Neuronal stem cell (in vitro differentiated cells): ENCODE measurements around the gene C2orf92.
A peak's percentile ranks its signal among the peaks of the same experiment; 100 is the strongest.

ENCODE experiments used
- DNase-seq: peaks from one replicate; pipeline ENCODE4 v3.0.0-alpha.2; 2013; ENCODE audit warnings: low spot score
- H2AFZ ChIP-seq: one replicate; pipeline ENCODE4 v1.6.1; 2013; ENCODE audit warnings: mild to moderate bottlenecking, low read length, inconsistent platforms
- H2AK5ac ChIP-seq: 2 replicates; pipeline ENCODE4 v1.6.1; 2013; ENCODE audit warnings: low read depth, mild to moderate bottlenecking, inconsistent platforms, low read length, moderate library complexity, mixed read lengths
- H2BK120ac ChIP-seq: 2 replicates; pipeline ENCODE4 v1.6.1; 2013; ENCODE audit warnings: low read depth, mild to moderate bottlenecking, inconsistent platforms, low read length, moderate library complexity, mixed read lengths
- H2BK12ac ChIP-seq: one replicate; pipeline ENCODE4 v1.6.1; 2013; ENCODE audit warnings: low read length, inconsistent platforms
- H2BK15ac ChIP-seq: 2 replicates; pipeline ENCODE4 v1.6.1; 2013; ENCODE audit warnings: mild to moderate bottlenecking, low read length, inconsistent platforms, mixed read lengths
- H2BK5ac ChIP-seq: one replicate; pipeline ENCODE4 v1.6.1; 2013; ENCODE audit warnings: inconsistent platforms, mild to moderate bottlenecking, low read length, moderate library complexity
- H3K14ac ChIP-seq: one replicate; pipeline ENCODE4 v1.6.1; 2013; ENCODE audit warnings: low read length, inconsistent platforms
- H3K18ac ChIP-seq: 2 replicates; pipeline ENCODE4 v1.6.1; 2013; ENCODE audit warnings: low read length, inconsistent platforms
- H3K23ac ChIP-seq: 2 replicates; pipeline ENCODE4 v1.6.1; 2013; ENCODE audit warnings: low read depth, mild to moderate bottlenecking, mixed read lengths, low read length, inconsistent platforms; ENCODE audit not compliant: poor library complexity
- H3K27ac ChIP-seq: replicated peaks from 3 replicates; pipeline ENCODE4 v1.5.1; 2013; ENCODE audit warnings: low read length, inconsistent platforms
- H3K27me3 ChIP-seq, 3 experiments: 2 replicates each; pipeline ENCODE4 v1.6.1; 2013; ENCODE audit warnings: low read length in 3 of 3, mild to moderate bottlenecking in 2 of 3, inconsistent platforms in 1 of 3, low read depth in 1 of 3, mixed read lengths in 1 of 3, moderate library complexity in 1 of 3; ENCODE audit not compliant: control insufficient read depth in 3 of 3, insufficient read depth in 3 of 3
- H3K36me3 ChIP-seq, 2 donors: replicated peaks in 1 of 2; 2 replicates each; pipeline ENCODE4 v1.6.1; 2013; ENCODE audit warnings: low read length in 2 of 2; ENCODE audit not compliant: control insufficient read depth in 2 of 2, insufficient read depth in 2 of 2
- H3K4ac ChIP-seq: 2 replicates; pipeline ENCODE4 v1.6.1; 2013; ENCODE audit warnings: inconsistent platforms, mild to moderate bottlenecking, low read length, moderate library complexity
- H3K4me1 ChIP-seq, 2 donors: 1 replicate in 1 of 2; 2 replicates in 1 of 2; pipeline ENCODE4 v1.6.1; 2013; ENCODE audit warnings: low read length in 2 of 2, low read depth in 1 of 2; ENCODE audit not compliant: control insufficient read depth in 2 of 2, insufficient read depth in 1 of 2
- H3K4me2 ChIP-seq: one replicate; pipeline ENCODE4 v1.6.1; 2013; ENCODE audit warnings: mild to moderate bottlenecking, low read length, inconsistent platforms; ENCODE audit not compliant: insufficient read depth, poor library complexity, severe bottlenecking
- H3K4me3 ChIP-seq, 2 donors: 2 replicates each; pipeline ENCODE4 v1.5.1; 2013; ENCODE audit warnings: low read length in 2 of 2, mild to moderate bottlenecking in 2 of 2, inconsistent platforms in 1 of 2, moderate library complexity in 1 of 2
- H3K79me1 ChIP-seq: one replicate; pipeline ENCODE4 v1.6.1; 2013; ENCODE audit warnings: low read depth, mild to moderate bottlenecking, inconsistent platforms, low read length, moderate library complexity
- H3K9ac ChIP-seq: one replicate; pipeline ENCODE4 v1.6.1; 2013; ENCODE audit warnings: mild to moderate bottlenecking, low read depth, low read length, inconsistent platforms; ENCODE audit not compliant: poor library complexity
- H3K9me3 ChIP-seq, 2 donors: replicated peaks in 1 of 2; 2 replicates each; pipeline versions ENCODE3 to v1.6.1; 2013; ENCODE audit warnings: low read length in 2 of 2, mild to moderate bottlenecking in 2 of 2, inconsistent platforms in 1 of 2, low read depth in 1 of 2, mixed read lengths in 1 of 2, moderate library complexity in 1 of 2; ENCODE audit not compliant: control insufficient read depth in 2 of 2, insufficient read depth in 1 of 2
- H4K8ac ChIP-seq: one replicate; pipeline ENCODE4 v1.6.1; 2013; ENCODE audit warnings: low read depth, mild to moderate bottlenecking, inconsistent platforms, low read length, moderate library complexity
- H4K91ac ChIP-seq: one replicate; pipeline ENCODE4 v1.6.1; 2013; ENCODE audit warnings: low read length, low read depth, mild to moderate bottlenecking, inconsistent platforms; ENCODE audit not compliant: poor library complexity
- WGBS, 2 donors: extraction: QIAGEN DNeasy Blood & Tissue Kit; methylation state at CpG; one replicate each; pipeline ENCODE4 v1.1.7; 2013; ENCODE audit warnings: missing lambda C conversion rate in 2 of 2, mixed read lengths in 1 of 2; ENCODE audit not compliant: insufficient read length in 2 of 2, insufficient replicate concordance in 1 of 2; ENCODE audit errors: extremely low coverage in 2 of 2; 5-methylcytosine and 5-hydroxymethylcytosine counted together

C2orf92 gene

GRCh38 chr2:97706708-97707345 is 37.3 kb downstream of the C2orf92 start:
- Histone ChIP-seq H3K36me3 (no peaks in the 10 kb centered on the region), H3K4me2 (no peak overlapping the region), H3K18ac (no peak overlapping the region), H2AFZ (no peak overlapping the region), H3K23ac (no peak overlapping the region), H3K4me1 (peaks cover 1 to 4% of the 10 kb centered on the region in 2 donors), H2AK5ac (no peak overlapping the region), H3K9me3 (no peaks in the 10 kb centered on the region), H2BK120ac (no peak overlapping the region), H2BK5ac (no peak overlapping the region), H2BK15ac (no peak overlapping the region), H3K27ac (no peak overlapping the region), H3K9ac (no peak overlapping the region), H3K14ac (no peak overlapping the region), H3K27me3 (no peaks in the 10 kb centered on the region), H4K8ac (no peak overlapping the region), H2BK12ac (no peak overlapping the region), H3K4me3 (no peak overlapping the region), H4K91ac (no peak overlapping the region), H3K79me1 (peaks cover 3% of the 10 kb centered on the region), H3K4ac (no peak overlapping the region)
- 100% methylated on average over 3 of the region's 11 CpGs; no CpG with 5 or more reads in 1 of the 2 donors for WGBS, 2 donors
- DNase-seq, result no peak

- H2BK12ac ChIP-seq, result no peak overlapping the region
- no peak for DNase-seq
- H2BK5ac ChIP-seq, result no peak overlapping the region
- H3K9me3 ChIP-seq, result no peaks in the 10 kb centered on the region
- H4K91ac ChIP-seq, result no peak overlapping the region
- no peak overlapping the region for H2BK120ac ChIP-seq
- H3K27me3 ChIP-seq, result no peaks in the 10 kb centered on the region
- no CpG with 5 or more reads among the region's 11 CpGs for WGBS, 2 donors
- H4K8ac ChIP-seq, result no peak overlapping the region
- H2AFZ ChIP-seq, result no peak overlapping the region
- no peak overlapping the region for H3K4ac ChIP-seq
- H3K18ac ChIP-seq, result no peak overlapping the region
- peak overlapping the region in 1 of 2 donors; percentile 16 for H3K4me3 ChIP-seq
- H3K4me1 ChIP-seq, result peaks cover 1 to 4% of the 10 kb centered on the region in 2 donors
- no peak overlapping the region for H3K23ac ChIP-seq
- no peaks in the 10 kb centered on the region for H3K36me3 ChIP-seq
- no peak overlapping the region for H2AK5ac ChIP-seq
- peaks cover 3% of the 10 kb centered on the region for H3K79me1 ChIP-seq
- no peak overlapping the region for H3K9ac ChIP-seq
- no peak overlapping the region for H3K27ac ChIP-seq
- peak overlapping the region; percentile 14 for H3K14ac ChIP-seq
- peak overlapping the region; percentile 20 for H2BK15ac ChIP-seq
- H3K4me2 ChIP-seq, result no peak overlapping the region
Observed at GRCh38 chr2:97707362-97708047, 38.0 kb downstream of the C2orf92 start.

GRCh38 chr2:97708048-97708380 is 38.5 kb downstream of the C2orf92 start:
- no peak overlapping the region for H3K14ac ChIP-seq
- peak overlapping the region in 1 of 2 donors; percentile 16 for H3K4me3 ChIP-seq
- no peaks in the 10 kb centered on the region for H3K27me3 ChIP-seq
- H3K27ac ChIP-seq, result no peak overlapping the region
- H3K4me2 ChIP-seq, result no peak overlapping the region
- H3K4ac ChIP-seq, result no peak overlapping the region
- no peak overlapping the region for H3K18ac ChIP-seq
- no peak overlapping the region for H3K9ac ChIP-seq
- no CpG with 5 or more reads among the region's 4 CpGs for WGBS, 2 donors
- H2BK12ac ChIP-seq, result no peak overlapping the region
- peaks cover 3% of the 10 kb centered on the region for H3K79me1 ChIP-seq
- DNase-seq, result no peak
- no peak overlapping the region for H2AFZ ChIP-seq
- no peaks in the 10 kb centered on the region for H3K9me3 ChIP-seq
- peaks cover 0 to 1% of the 10 kb centered on the region in 2 donors for H3K4me1 ChIP-seq
- no peak overlapping the region for H2BK15ac ChIP-seq
- H3K23ac ChIP-seq, result no peak overlapping the region
- no peak overlapping the region for H4K8ac ChIP-seq
- no peaks in the 10 kb centered on the region for H3K36me3 ChIP-seq
- no peak overlapping the region for H2AK5ac ChIP-seq
- no peak overlapping the region for H2BK5ac ChIP-seq
- no peak overlapping the region for H2BK120ac ChIP-seq
- no peak overlapping the region for H4K91ac ChIP-seq

GRCh38 chr2:97708608-97709007 is 39.1 kb downstream of the C2orf92 start:
- H2BK5ac ChIP-seq, result no peak overlapping the region
- H2BK15ac ChIP-seq, result no peak overlapping the region
- no peaks in the 10 kb centered on the region for H3K36me3 ChIP-seq
- H2BK12ac ChIP-seq, result no peak overlapping the region
- H3K9me3 ChIP-seq, result no peaks in the 10 kb centered on the region
- DNase-seq, result no peak
- no peak overlapping the region for H4K91ac ChIP-seq
- WGBS, 2 donors, result no CpG with 5 or more reads among the region's 8 CpGs
- no peaks in the 10 kb centered on the region for H3K27me3 ChIP-seq
- peak overlapping the region; percentile 32 for H3K9ac ChIP-seq
- no peak overlapping the region for H3K18ac ChIP-seq
- H4K8ac ChIP-seq, result no peak overlapping the region
- no peak overlapping the region for H2AK5ac ChIP-seq
- H3K79me1 ChIP-seq, result peaks cover 3% of the 10 kb centered on the region
- H3K27ac ChIP-seq, result no peak overlapping the region
- no peak overlapping the region for H3K4me3 ChIP-seq
- H3K23ac ChIP-seq, result no peak overlapping the region
- no peak overlapping the region for H2AFZ ChIP-seq
- no peak overlapping the region for H2BK120ac ChIP-seq
- H3K4ac ChIP-seq, result no peak overlapping the region
- H3K4me2 ChIP-seq, result no peak overlapping the region
- peaks cover 0 to 1% of the 10 kb centered on the region in 2 donors for H3K4me1 ChIP-seq
- H3K14ac ChIP-seq, result no peak overlapping the region
